Measurements from ENCODE around the gene DHRS7.

DHRS7 gene, protein sequence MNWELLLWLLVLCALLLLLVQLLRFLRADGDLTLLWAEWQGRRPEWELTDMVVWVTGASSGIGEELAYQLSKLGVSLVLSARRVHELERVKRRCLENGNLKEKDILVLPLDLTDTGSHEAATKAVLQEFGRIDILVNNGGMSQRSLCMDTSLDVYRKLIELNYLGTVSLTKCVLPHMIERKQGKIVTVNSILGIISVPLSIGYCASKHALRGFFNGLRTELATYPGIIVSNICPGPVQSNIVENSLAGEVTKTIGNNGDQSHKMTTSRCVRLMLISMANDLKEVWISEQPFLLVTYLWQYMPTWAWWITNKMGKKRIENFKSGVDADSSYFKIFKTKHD
- 20.6 reads per million, percentile 47 among the genes with 10 or more reads in this experiment for total RNA-seq

DNA sequence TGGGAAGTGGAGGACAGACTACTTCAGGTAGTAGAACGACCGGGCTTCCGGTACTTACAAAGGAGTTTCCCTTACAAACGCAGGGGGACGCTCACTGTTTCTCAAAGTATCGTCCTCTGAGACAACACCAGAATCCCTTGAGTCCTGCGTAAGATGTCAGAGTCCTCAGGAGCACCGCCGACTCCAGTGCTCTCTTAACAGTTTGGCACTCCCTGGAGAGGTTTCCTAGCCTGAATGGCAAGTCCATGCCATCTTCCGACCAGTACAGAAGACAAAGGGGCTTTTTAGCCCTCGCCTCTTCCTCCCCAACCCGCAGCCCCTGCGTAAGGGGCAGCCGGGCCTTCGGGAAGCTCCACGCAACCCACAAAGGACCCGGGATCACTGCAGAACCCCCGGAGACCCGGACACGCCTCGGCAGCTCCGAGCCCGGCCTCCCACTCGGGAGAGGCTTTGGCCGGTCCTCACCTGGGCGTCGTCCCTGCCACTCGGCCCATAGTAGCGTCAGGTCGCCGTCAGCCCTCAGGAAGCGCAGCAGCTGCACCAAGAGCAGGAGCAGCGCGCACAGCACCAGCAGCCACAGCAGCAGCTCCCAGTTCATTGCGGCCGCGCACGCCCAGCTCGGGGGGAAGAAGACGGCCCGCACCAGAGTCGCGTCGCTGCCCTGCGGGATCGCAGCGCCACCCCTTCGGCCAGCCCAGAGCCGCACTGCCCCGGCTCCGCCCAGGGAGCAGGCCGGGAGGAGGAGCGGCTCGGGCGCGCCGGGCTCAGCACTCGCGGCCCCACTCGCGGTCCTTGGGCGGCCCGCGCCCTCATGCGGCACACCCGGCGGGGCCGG, at the start of gene DHRS7:
DHRS7 (minus strand) TSS at position 687 of the 835 bp plus-strand sequence; CDS start at position 598, 89 bp downstream.
- peak; percentile 44 for DNase-seq

DNA sequence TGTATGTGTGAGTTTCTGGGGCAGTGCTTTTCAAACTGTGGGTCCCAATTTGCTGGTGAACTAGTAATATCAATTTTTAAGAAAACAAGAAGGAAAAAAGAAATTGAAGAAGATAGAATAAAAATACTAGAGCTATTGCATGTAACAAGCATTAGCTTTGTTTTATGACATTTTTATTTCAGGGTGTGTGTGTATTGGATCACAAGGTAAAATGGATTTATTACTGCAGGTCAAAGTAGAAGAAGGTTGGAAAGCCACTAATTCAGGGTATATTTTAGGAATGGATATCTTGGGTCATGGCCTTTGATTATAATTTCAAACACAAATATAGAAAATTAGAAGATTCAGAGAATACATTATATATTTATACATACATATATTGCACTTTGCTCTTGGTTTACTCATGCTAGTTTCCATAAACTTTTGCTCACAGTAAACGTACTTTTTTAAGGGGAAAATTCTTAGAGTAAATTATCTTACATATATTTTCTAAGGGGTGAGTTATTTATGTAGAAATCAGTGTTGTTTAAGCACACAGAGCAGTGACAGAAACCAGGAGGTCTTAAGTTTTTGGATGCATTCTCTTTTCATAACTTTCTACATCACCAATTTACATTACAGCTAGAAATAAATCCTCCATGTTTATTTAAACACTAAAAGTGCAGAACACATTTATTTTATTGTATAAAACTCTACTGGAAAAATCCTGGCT, 49.4 kb upstream of the DHRS7 start:
- DNase-seq = no peak

DNA sequence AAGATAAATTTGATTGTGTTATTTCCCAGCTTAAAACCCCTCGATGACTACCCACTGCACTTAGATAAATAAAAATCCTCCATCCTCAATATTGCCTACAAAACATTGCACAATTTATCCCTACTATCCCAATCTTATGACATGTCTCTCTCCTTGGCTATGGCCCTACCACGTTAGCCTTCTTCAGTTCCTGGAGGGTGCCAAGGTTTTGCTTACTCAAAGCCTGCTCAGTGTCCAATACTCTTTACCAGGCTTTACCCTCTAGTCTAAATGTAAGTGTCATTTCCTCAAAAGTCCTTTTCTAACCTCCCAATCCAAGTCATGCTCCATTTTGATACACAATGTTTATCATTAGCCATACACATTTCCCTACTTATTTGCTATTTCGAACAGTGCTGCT, 48.8 kb upstream of the DHRS7 start:
- DNase-seq = no peak

DNA sequence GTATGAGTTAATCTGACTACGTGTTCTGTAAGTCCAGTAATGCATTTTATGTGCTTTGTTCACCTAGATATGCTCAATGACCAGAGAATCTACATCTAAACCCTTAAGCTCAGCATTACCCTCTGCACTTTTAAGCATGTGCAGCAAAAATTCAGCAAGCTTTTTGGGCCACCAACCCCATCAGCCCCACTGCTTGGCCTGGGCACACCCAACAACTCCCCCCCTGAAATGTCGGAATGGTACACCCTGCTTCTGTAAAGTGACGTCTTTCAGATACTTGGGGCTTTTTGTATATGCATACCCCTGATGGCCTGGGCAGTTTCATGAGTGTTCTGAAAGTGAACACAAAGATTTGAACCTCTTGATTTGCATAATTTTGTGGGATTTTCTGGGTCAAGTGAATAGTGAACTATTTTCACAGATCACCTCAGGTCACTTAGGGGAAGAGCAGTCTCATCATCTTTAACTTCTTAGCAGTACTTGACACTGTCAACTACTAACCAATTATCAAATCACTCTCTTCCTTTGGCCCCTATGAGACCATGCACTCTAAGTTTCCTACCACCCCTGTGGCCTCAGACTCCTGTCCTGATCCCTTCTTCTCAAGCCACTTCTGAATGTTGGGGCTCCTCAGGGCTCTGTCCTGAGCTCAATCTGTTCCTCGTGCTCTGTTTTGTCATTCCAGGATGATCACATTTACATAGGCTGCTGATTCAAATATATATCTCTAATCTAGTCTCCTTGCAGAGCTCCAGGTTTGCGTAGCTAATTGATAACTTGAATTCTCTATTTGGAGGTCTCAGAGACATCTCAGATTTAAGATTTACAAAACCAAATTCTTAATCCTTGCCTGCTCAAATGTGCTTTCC, 47.5 kb upstream of the DHRS7 start:
- no peak for DNase-seq

DNA sequence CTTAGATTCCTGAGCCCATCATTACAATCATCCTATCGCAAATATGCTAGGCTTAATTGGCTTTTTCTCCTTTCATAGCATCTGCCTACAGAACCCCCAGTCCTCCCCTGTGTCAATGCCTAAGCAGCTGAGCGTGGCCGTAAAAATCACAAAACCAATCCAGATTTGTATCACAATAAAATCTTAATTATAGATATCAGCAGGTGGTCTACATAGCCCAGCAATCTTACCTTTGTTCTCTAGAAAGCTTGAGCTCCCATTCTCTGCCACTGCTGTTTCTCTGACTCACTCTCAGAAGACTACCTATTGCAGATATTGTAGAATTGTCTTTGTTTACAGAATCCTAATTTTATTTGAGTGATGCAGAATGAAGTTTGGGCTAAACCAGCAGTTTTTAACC, 46.0 kb upstream of the DHRS7 start:
- DNase-seq = no peak

DNA sequence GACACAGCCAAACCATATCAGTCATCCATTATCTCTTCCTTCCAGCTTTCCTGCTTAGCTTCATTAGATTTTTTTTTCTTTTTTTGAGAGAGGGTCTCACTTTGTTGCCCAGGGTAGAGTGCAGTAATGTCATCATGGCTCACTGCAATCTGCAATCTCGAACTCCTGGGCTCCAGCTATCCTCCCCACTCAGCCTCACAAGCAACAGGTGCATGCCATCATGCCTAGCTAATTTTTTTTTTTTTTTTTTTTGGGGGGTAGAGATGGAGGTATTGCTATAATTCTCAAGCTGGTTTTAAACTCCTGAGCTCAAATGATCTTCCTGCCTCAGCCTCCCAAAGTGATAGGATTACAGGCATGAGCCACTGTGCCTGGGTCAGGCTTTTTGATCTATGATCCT, 45.5 kb upstream of the DHRS7 start:
- no peak for DNase-seq

DNA sequence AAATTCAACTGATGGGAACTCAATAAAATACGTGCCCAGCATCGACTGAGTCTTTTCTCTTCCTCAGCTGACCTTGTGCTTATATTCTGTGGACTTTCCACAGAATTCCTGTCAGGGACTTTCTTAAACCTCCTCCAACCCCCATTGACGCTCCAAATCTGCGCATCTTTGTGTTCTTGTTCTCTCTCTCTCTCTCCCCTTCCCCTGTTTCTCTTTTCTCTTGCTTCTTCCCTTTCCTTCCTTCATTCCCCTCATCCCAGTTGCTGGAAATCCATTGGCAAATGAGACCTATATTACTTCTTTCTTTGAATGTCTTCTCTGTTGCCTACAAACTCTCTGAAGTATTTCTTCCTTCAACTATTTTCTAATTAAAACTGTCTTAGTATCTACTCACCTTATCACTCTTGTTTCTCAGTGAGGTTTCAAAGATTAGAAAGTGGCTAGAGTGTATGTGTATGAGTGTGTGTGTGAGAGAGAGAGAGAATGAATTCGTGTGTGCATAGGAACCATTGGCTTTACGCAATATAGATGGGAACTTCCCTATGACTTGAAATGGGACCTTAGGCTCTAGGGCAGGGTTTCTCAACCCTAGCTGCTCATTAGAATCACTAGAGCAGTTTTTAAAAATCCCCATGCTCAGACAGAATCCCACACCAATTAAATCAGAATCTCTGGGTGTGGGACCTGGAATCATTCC, 41.8 kb upstream of the DHRS7 start:
- no peak for DNase-seq

DNA sequence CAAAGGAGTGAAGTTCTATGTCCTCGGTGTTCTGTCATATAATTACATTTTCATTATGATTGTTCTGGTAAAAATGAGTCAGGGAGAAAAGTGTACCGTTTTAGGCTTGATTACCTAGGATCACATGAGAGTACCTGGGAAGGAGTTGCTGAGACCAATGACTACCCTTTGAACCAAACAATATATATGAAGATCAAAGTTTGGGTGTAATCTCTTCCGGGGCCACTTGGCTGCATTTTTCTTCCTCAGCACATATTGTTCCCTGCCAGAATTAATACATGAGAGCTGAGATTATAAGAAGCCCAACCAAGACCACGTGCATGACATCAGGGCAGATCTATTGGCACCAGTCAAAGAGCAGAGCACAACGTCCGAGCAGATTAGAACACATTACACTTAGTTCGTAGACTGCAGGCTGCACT, 41.1 kb upstream of the DHRS7 start:
- DNase-seq = no peak

DNA sequence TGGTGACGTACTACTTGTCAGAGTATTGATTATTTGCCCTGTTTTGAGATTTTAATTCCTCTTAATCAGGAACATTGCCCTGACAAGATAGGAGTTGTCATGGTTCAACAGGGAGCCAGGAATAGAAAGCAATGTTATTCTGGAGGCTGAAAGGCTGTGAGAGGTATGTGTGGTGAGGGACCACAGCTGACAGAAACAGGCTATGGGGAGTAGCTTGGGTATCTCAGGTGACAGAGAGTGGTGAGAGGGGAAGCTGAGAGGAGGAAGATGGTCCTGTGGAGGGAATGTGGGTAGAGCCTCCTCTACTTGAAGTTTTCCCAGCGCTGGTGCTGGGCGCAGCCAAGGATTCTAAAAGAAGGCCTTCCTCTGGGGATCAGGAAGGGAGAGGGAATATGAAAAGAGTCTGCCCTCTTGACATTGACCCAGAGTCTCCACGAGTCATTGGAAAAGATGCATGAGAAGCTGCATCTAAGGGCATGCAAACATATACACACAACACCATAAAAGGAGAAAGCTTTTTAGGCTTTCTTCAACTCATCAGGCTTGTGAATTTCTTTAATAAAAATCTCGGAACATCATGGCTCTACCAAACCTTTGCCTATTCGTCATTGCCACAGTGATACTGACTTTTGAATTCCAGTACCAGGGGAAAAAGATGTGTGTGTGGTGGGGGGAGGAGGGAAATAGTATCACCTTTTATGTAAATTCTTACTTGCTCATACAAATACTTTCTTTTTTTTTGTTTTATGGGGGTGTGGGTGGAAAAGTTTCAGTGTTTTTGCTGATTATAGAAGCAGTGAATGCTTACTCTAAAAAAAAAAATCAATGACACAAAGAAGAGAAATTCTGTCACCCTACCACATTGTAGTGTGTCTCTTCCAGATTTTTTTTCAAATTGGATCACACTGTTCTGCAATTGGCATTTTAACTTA, 39.9 kb upstream of the DHRS7 start:
- no peak for DNase-seq

DNA sequence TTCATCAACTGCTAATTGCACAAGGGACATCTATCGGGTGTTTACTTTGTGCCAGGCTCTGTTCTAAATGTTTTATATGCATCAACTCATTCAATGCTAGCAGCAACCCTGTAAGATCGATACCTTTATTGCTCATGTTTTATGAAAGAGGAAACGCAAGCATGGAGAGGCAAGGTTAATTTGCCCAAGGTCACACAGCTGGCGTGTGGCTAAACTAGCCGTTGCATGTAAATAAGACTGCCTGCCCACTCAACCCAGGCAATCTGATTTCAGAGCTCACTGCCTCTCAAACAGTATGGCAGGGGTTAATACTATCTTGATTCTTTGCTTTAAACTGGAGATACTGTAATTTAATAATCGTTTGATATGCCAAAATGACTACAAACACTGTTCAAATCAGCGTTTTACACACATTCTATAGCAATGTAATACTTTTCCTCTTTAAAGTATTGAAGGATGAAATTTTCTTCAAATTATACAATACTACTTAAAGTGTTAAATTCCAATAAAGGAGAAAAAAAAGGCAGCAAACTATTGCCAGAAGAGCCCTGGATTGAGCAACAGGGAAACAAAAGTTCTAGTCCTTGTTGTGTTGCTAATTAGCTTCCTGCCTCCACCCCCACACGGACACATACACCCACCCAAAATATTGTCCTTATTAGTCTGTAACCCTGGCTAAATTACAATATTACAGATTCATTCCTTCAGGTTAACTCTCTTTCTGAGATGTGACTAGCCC, 39.1 kb upstream of the DHRS7 start:
- no peak for DNase-seq

DNA sequence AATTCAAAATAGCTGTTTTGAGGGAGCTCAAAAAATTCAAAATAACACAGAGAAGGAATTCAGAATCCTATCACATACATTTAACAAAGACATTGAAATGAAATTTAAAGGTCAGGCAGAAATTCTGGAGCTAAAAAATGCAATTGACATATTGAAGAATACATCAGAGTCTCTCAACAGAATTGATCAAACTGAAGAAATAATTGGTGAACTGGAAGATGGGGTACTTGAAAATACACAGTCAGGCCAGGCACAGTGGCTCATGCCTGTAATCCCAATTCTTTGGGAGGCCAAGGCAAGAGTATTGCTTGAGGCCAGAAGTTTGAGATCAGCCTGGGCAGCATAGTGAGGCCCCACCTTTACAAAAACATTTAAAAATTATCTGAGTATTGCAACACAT, 34.1 kb upstream of the DHRS7 start:
- no peak for DNase-seq

DNA sequence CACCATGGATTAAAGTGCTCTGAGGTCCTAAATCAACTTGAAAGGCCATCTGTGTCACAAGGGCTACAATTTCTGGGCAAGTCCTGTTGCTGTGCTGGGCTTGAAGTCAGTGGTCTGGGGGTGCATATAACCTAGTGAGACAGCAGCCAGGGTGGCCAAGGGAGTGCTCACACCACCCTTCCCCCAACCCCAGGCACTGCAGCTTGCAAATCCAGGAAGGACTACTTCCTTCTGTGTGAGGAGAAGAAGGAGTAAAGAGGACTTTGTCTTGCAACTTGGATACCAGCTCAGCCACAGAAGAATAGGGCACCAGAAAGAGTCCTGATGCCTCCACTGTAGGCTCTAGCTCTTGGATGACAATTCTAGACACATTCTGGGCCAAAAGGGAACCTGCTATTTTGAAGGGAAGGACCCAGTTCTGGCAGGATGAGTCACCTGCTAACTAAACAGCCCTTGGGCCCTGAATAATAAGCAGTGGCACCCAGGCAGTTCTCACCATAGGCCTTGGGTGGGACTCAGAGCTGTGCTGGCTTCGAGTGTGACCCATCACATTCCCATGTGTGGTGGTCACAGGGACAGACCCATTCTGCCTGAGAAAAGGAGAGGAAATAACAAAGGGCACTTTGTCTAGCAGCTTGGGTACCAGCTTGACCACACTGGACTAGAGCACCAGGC, 32.6 kb upstream of the DHRS7 start:
- no peak for DNase-seq

DNA sequence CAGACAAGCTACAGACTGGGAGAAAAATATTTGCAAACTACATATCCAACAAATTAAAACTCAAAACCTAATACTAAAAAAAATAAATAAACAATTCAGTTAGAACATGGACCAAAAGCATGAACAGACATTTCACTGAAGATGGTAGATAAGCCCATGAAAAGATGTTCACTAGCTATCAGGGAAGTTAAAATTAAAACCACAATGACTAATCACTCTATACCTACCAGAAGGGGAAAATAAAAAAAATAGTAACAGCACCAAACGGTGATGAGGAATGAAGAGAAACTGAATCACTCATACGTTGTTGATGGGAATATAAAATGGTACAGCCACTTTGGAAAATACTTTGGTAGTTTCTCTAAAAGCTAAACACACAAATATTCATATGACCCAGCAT, 31.1 kb upstream of the DHRS7 start:
- no peak for DNase-seq

DNA sequence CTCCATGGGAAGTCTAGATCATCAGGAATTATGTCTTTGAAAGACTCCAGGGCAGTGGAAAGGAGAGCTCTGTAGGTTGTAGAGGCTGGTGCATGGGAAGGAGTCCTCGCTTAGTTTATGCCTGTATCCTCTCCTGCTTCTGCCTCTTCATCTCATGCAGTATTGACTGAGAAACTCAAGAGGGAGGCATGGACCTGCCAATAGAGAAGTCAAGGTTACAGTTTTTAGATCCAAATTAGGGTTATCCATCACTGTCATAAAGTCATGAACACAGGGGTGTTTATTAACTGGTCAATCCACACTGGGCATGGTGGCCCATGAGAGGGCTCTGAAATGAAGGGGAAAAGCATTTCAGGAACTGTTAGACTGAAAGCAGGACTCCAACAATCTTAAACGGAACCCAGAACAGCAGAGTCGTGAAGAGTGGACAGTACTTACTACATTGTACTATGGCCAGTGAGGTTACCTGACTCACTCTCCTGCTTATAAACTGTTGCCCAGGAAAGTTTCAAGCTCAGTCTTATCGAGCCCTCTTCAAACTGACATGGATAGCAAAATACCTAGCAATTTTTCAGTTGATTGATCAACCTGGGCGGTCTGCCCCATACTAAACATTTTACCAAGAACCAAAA, 30.1 kb upstream of the DHRS7 start:
- DNase-seq = no peak

DNA sequence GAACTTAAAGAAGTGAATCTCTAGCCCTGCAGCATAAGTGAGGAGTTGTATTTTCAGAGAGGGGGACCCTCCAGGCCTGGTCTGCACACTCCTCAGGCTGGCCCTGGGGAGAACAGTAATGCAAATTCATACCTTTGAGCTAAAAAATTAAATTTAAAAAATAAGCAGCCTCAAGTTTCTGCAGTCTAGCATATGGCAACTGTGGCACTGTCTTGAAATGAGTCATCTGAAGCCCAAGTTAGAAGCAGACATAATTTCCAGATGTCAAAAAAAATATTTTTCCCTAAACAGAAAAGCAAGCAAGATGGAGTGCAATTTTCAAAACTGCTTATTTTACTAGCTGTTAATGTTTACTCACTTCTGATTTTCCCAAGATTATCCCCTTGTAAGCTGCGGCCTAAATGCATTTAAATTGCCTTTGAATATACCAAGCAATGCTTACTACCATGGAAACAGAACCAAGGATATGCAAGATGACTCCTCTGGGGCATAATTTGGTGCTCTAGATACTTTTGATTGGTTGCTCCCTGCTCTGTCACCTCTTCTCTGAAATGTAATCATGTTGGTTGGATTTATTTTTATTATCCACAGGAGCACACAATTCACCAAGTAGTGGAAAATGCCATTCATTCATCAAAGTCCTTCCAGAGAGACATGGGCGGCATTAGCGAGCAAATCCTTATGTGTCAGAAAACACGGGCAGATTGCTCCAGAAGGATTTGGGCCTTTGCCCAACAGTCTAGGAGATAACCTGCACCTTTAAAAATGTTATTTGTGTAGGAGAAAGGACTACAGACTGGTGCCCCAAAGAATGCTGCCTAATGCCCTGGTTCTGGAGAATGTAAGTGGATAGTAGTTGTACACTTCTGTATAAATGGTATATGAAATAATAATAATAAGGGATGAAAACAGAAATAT, 25.0 kb upstream of the DHRS7 start:
- no peak for DNase-seq

DNA sequence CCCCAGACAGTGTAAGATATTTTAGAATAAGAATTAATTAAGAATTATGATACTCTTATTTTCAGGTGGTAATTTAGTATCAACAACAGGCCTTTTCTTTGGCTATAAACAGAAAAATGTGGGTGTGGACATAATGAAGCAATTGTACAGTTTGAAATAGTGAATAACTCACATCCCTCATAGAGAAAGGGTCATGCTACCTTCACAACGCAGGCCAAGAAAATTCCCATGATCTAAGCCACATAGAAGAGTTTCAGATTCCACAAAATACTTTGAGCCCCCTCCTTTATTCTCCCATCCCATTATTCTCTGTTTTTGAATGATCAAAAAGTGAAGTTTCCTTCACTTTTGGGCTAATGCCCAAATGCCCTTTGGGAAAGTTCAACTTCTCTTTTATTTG, 23.5 kb upstream of the DHRS7 start:
- no peak for DNase-seq

DNA sequence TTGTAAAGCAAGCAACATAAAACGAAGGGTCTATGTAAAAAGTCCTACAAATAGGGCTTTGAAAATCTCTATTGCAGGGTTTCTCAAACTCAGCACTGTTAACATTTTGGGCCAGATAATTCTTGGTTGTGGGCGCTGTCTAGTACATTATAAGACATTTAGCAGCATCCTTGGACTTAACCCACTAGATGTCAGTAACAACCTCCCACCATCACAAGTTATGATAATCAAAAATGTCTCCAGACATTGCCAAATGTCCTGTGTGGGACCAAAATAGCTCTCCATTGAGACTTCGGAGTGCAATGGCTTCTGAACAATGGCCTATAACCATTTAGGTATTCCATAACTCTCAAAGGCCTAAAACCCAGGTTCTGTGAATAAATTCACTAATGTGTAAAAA, 22.9 kb upstream of the DHRS7 start:
- no peak for DNase-seq

All from effector CD4-positive, alpha-beta T cell (primary cell).